Stimulated activated CD8-positive, alpha-beta memory T cell treated with anti-CD3 and anti-CD28 coated beads, Interleukin-7, amount 100 ng/mL, for 24 hours (primary cell): ENCODE results near the gene SLC35A5.
A peak's percentile ranks its signal among the peaks of the same experiment; 100 is the strongest.
"Not testable (repeated sequence)": the region's sequence is repeated elsewhere in the genome, so short reads cannot be mapped to it uniquely, and the experiment has no call there.

Experiments used
- DNase-seq: peaks from one replicate; pipeline ENCODE4 v3.0.0-alpha.2; 2020; ENCODE audit warnings: low read depth

The SLC35A5 gene

GRCh38 chr3:112561734-112562529, at the start of gene SLC35A5, which contains the start of gene ATG3:
Gene SLC35A5 (plus strand): TSS chr3:112562045. CDS start chr3:112563404, 1,359 bp downstream.
Gene ATG3 (minus strand): TSS chr3:112561962. CDS start chr3:112561528, 434 bp downstream.
- DNase-seq: peak; percentile 99

- DNase-seq: no peak
These were observed 49.5 kb upstream of the SLC35A5 start for GRCh38 chr3:112512320-112512719.

GRCh38 chr3:112514527-112515128, 47.2 kb upstream of the SLC35A5 start:
- DNase-seq: no peak

GRCh38 chr3:112518970-112519369, 42.9 kb upstream of the SLC35A5 start:
- DNase-seq: not testable (repeated sequence)

- DNase-seq: no peak
These were observed 42.3 kb upstream of the SLC35A5 start for GRCh38 chr3:112519424-112520001.

GRCh38 chr3:112524127-112524526, 37.7 kb upstream of the SLC35A5 start:
- DNase-seq: not testable (repeated sequence)

- no peak for DNase-seq
These were observed 31.3 kb upstream of the SLC35A5 start for GRCh38 chr3:112530573-112530972.

GRCh38 chr3:112531358-112531781, 30.5 kb upstream of the SLC35A5 start:
- DNase-seq: no peak

GRCh38 chr3:112539825-112540650, 21.8 kb upstream of the SLC35A5 start:
- DNase-seq: no peak

- no peak for DNase-seq
These were observed 15.6 kb upstream of the SLC35A5 start for GRCh38 chr3:112546216-112546759.

GRCh38 chr3:112550859-112551258, 11.0 kb upstream of the SLC35A5 start:
- no peak for DNase-seq

GRCh38 chr3:112555535-112556170, 6.2 kb upstream of the SLC35A5 start:
- DNase-seq: no peak

GRCh38 chr3:112557976-112558375, 3.9 kb upstream of the SLC35A5 start:
- DNase-seq: no peak

- no peak for DNase-seq
These were observed 1.5 kb upstream of the SLC35A5 start for GRCh38 chr3:112560307-112560706.

GRCh38 chr3:112560721-112561483, 943 bp upstream of the SLC35A5 start:
- peak; percentile 47 for DNase-seq

GRCh38 chr3:112561484-112561733, 436 bp upstream of the SLC35A5 start:
- no peak for DNase-seq

GRCh38 chr3:112564247-112564939, 2.5 kb downstream of the SLC35A5 start:
- not testable (repeated sequence) for DNase-seq

GRCh38 chr3:112564940-112565305, 3.1 kb downstream of the SLC35A5 start:
- no peak for DNase-seq

- DNase-seq: no peak
These were observed 6.8 kb downstream of the SLC35A5 start for GRCh38 chr3:112568642-112569041.

- no peak for DNase-seq
These were observed 7.4 kb downstream of the SLC35A5 start for GRCh38 chr3:112569265-112569664.
